Spleen (tissue), 11 donors: ENCODE measurements around the gene TPSD1. TPM values are rescaled to one million over a fixed set of nuclear protein-coding genes. Genes with fewer than 3 reads are reported as not detected.

Source experiments
- DNase-seq: peaks from one replicate; pipeline ENCODE4 v3.0.0-alpha.2; 2020
- H3K27ac ChIP-seq, 8 donors: fragments of 200-600 bp; sonication (generic) in 7 of 8; 1 replicate in 4 of 8; 2 replicates in 4 of 8; pipeline versions ENCODE4 v1.5.0 to v1.8.0; 2016 to 2021; ENCODE audit warnings: inconsistent platforms in 4 of 8, mild to moderate bottlenecking in 4 of 8, moderate library complexity in 1 of 8
- H3K27me3 ChIP-seq, 7 donors: fragments of 200-600 bp; sonication (generic) in 6 of 7; replicated peaks in 1 of 7; 1 replicate in 4 of 7; 2 replicates in 3 of 7; pipeline versions ENCODE4 v1.5.0 to v1.8.0; 2016 to 2021; ENCODE audit warnings: inconsistent platforms in 3 of 7, mild to moderate bottlenecking in 1 of 7
- H3K36me3 ChIP-seq, 6 donors: fragments of 200-600 bp; sonication (generic) in 5 of 6; 1 replicate in 4 of 6; 2 replicates in 2 of 6; pipeline versions ENCODE4 v1.5.0 to v1.8.0; 2016 to 2021; ENCODE audit warnings: inconsistent platforms in 2 of 6
- H3K4me1 ChIP-seq, 6 donors: fragments of 200-600 bp; sonication (generic) in 5 of 6; 1 replicate in 3 of 6; 2 replicates in 3 of 6; pipeline versions ENCODE4 v1.5.0 to v1.8.0; 2016 to 2021; ENCODE audit warnings: inconsistent platforms in 3 of 6
- H3K4me3 ChIP-seq, 8 donors: fragments of 200-600 bp; sonication (generic) in 7 of 8; 1 replicate in 4 of 8; 2 replicates in 4 of 8; pipeline versions ENCODE4 v1.5.0 to v1.8.0; 2016 to 2021; ENCODE audit warnings: inconsistent platforms in 4 of 8, mild to moderate bottlenecking in 4 of 8, moderate library complexity in 2 of 8
- H3K9me3 ChIP-seq, 8 donors: fragments of 200-600 bp; sonication (generic) in 7 of 8; 1 replicate in 4 of 8; 2 replicates in 4 of 8; pipeline versions ENCODE4 v1.5.0 to v1.8.0; 2016 to 2021; ENCODE audit warnings: inconsistent platforms in 4 of 8
- CTCF ChIP-seq, 11 experiments: fragments of 200-600 bp in 7 of 11; fragments of 450-650 bp in 4 of 11; sonication (generic) in 4 of 11; IDR thresholded peaks in 8 of 11; conservative IDR thresholded peaks in 3 of 11; 1 replicate in 7 of 11; 2 replicates in 4 of 11; pipeline versions ENCODE4 v1.4.0 to v1.8.0; 2016 to 2021; ENCODE audit warnings: antibody characterized with exemption in 11 of 11, inconsistent platforms in 4 of 11, mild to moderate bottlenecking in 1 of 11
- POLR2A ChIP-seq, 3 donors: fragments of 450-650 bp; IDR thresholded peaks; one replicate each; pipeline ENCODE4 v1.5.1; 2017; ENCODE audit warnings: antibody characterized with exemption in 3 of 3, mild to moderate bottlenecking in 1 of 3
- POLR2AphosphoS5 ChIP-seq, 3 donors: sonication (generic); formaldehyde crosslinking; IDR thresholded peaks; one replicate each; pipeline ENCODE4 v1.5.1; 2017; ENCODE audit warnings: antibody characterized with exemption in 3 of 3
- WGBS, 5 donors: extraction: QIAGEN DNeasy Blood & Tissue Kit in 3 of 5; methylation state at CpG; one replicate each; pipeline versions ENCODE4 v1.1.5 to v1.1.7; 2013 to 2018; 5-methylcytosine and 5-hydroxymethylcytosine counted together
- intact Hi-C: fragments of 100-400 bp; cut with DNase I; formaldehyde crosslinking; loops from one replicate; pipeline ENCODE4 v1.15.0; 2023; ENCODE audit warnings: low total_unique reads
- polyA plus RNA-seq, 3 donors: library from polyadenylated mRNA; stranded (reverse); fragments of 200-250 nt; gene quantifications; one replicate each; pipeline ENCODE4 v1.2.1, GENCODE V29; 2013
- total RNA-seq, 7 donors: library from RNA; depleted of rRNA in 3 of 7; stranded (reverse); fragments of >200 nt in 3 of 7; fragmentation: NEBNext Ultra II Directional in 4 of 7; extraction: Animal tissue kit (Norgen Biotek cat#: 25700) in 4 of 7; gene quantifications; one replicate each; pipeline versions ENCODE4 v1.1.0 to v1.2.1, GENCODE V29; 2016 to 2021
- donor health status: healthy with polysubstance abuse.
- donor health status: DM: no; HTN: no; CAD: no; lungs with moderate emphysema.
- donor health status: DM: no; HTN: no; CAD: no.
- donor health status: Bipolar disorder and iron deficiency.
- donor health status: healthy.
- donor health status: DM: no; HTN: no; CAD: no.
- donor health status: DM: yes; HTN: yes; CAD: no.

The TPSD1 gene
- total and polyA plus RNA-seq, 10 donors, result 0.11 to 0.76 TPM; not detected in 8

- Histone ChIP-seq H3K4me3 (peak overlapping the region; percentile 43 to 96 (median 70)), H3K9me3 (no peaks in the 10 kb centered on the region), H3K27ac (peak overlapping the region; percentile 96 to 99 (median 98)), H3K27me3 (no peaks in the 10 kb centered on the region), H3K4me1 (peaks cover 24 to 74% (median 63%) of the 10 kb centered on the region in 6 donors), H3K36me3 (peaks cover 0 to 19% (median 8%) of the 10 kb centered on the region in 6 donors)
- WGBS, 5 donors, result 4 to 9% (median 5%) methylated on average over 17 to 42 of the region's 43 CpGs
- DNase-seq, result no peak
- TF ChIP-seq CTCF (IDR thresholded peaks at IDR 0.05 in 8 of 11, conservative IDR thresholded peaks at IDR 0.05 in 3 of 11) (no peak), POLR2AphosphoS5 (IDR thresholded peaks at IDR 0.05) (no peak), POLR2A (IDR thresholded peaks at IDR 0.05) (no peak)
- intact Hi-C loops, result no loop called here
Observed at GRCh38 chr16:1308036-1308976, 52.4 kb downstream of the TPSD1 start.

Other genes starting within 250 kb of the TPSD1 start
- gene SSTR5, start 183.3 kb upstream of the TPSD1 start, total RNA-seq, result not detected
- not detected for gene SSTR5, start 183.3 kb upstream of the TPSD1 start, polyA plus RNA-seq
- not detected for gene C1QTNF8, start 159.8 kb upstream of the TPSD1 start, total RNA-seq
- gene C1QTNF8, start 159.8 kb upstream of the TPSD1 start, polyA plus RNA-seq, result not detected
- 1 to 10 TPM in 3 of 7 donors, under 1 TPM in 4; 0.33 to 2.1 (median 0.91) TPM for gene CACNA1H, start 103.0 kb upstream of the TPSD1 start, total RNA-seq
- gene CACNA1H, start 103.0 kb upstream of the TPSD1 start, polyA plus RNA-seq, result 1 to 10 TPM in 1 of 3 donors, under 1 TPM in 2; 0.35 to 1.1 (median 0.39) TPM
- under 1 TPM in 1 of 7 donors, not detected in 6; 0.46 TPM for gene TPSG1, start 30.8 kb upstream of the TPSD1 start, total RNA-seq
- gene TPSG1, start 30.8 kb upstream of the TPSD1 start, polyA plus RNA-seq, result not detected
- 1 to 10 TPM in 4 of 7 donors, not detected in 3; 1.1 to 8.2 (median 4.5) TPM for gene TPSB2, start 25.9 kb upstream of the TPSD1 start, total RNA-seq
- gene TPSB2, start 25.9 kb upstream of the TPSD1 start, polyA plus RNA-seq, result under 1 TPM in 2 of 3 donors, not detected in 1; 0.29 to 0.50 TPM
- 10 to 100 TPM in 2 of 7 donors, 1 to 10 TPM in 3, under 1 TPM in 1, not detected in 1; 0.60 to 17.9 (median 1.8) TPM for gene TPSAB1, start 15.4 kb upstream of the TPSD1 start, total RNA-seq
- gene TPSAB1, start 15.4 kb upstream of the TPSD1 start, polyA plus RNA-seq, result under 1 TPM; 0.26 to 0.65 (median 0.59) TPM
- gene UBE2I, start 53.6 kb downstream of the TPSD1 start, total RNA-seq, result 100 to 1,000 TPM; 101 to 142 (median 129) TPM
- gene UBE2I, start 53.6 kb downstream of the TPSD1 start, polyA plus RNA-seq, result 10 to 100 TPM; 78.1 to 94.9 (median 83.7) TPM
- gene BAIAP3, start 77.6 kb downstream of the TPSD1 start, total RNA-seq, result 10 to 100 TPM in 2 of 7 donors, 1 to 10 TPM in 5; 5.0 to 15.7 (median 6.7) TPM
- gene BAIAP3, start 77.6 kb downstream of the TPSD1 start, polyA plus RNA-seq, result 1 to 10 TPM; 2.7 to 7.3 (median 3.0) TPM
- 10 to 100 TPM; 31.1 to 73.1 (median 41.5) TPM for gene TSR3, start 95.8 kb downstream of the TPSD1 start, total RNA-seq
- 10 to 100 TPM; 38.0 to 65.9 (median 55.2) TPM for gene TSR3, start 95.8 kb downstream of the TPSD1 start, polyA plus RNA-seq
- gene GNPTG, start 95.9 kb downstream of the TPSD1 start, total RNA-seq, result 10 to 100 TPM; 60.4 to 80.6 (median 73.4) TPM
- 10 to 100 TPM; 55.6 to 62.8 (median 56.7) TPM for gene GNPTG, start 95.9 kb downstream of the TPSD1 start, polyA plus RNA-seq
- 10 to 100 TPM; 34.8 to 80.0 (median 51.6) TPM for gene UNKL, start 158.6 kb downstream of the TPSD1 start, total RNA-seq
- gene UNKL, start 158.6 kb downstream of the TPSD1 start, polyA plus RNA-seq, result 10 to 100 TPM in 1 of 3 donors, 1 to 10 TPM in 2; 6.6 to 17.1 (median 8.2) TPM
- 10 to 100 TPM in 6 of 7 donors, 1 to 10 TPM in 1; 7.9 to 13.5 (median 10.7) TPM for gene UQCC4, start 164.7 kb downstream of the TPSD1 start, total RNA-seq
- 10 to 100 TPM; 20.9 to 33.9 (median 23.4) TPM for gene UQCC4, start 164.7 kb downstream of the TPSD1 start, polyA plus RNA-seq
- 1 to 10 TPM in 1 of 7 donors, under 1 TPM in 1, not detected in 5; 0.73 to 1.3 TPM for gene PERCC1, start 175.0 kb downstream of the TPSD1 start, total RNA-seq
- gene PERCC1, start 175.0 kb downstream of the TPSD1 start, polyA plus RNA-seq, result under 1 TPM in 1 of 3 donors, not detected in 2; 0.11 TPM
- gene CCDC154, start 188.5 kb downstream of the TPSD1 start, total RNA-seq, result 1 to 10 TPM; 1.6 to 6.4 (median 3.8) TPM
- gene CCDC154, start 188.5 kb downstream of the TPSD1 start, polyA plus RNA-seq, result 10 to 100 TPM in 2 of 3 donors, 1 to 10 TPM in 1; 8.3 to 18.2 (median 10.8) TPM
- gene CLCN7, start 219.0 kb downstream of the TPSD1 start, total RNA-seq, result 100 to 1,000 TPM in 6 of 7 donors, 10 to 100 TPM in 1; 76.5 to 146 (median 127) TPM
- 100 to 1,000 TPM in 1 of 3 donors, 10 to 100 TPM in 2; 43.2 to 117 (median 59.6) TPM for gene CLCN7, start 219.0 kb downstream of the TPSD1 start, polyA plus RNA-seq
- under 1 TPM in 5 of 7 donors, not detected in 2; 0.23 to 0.85 (median 0.60) TPM for gene PTX4, start 232.9 kb downstream of the TPSD1 start, total RNA-seq
- gene PTX4, start 232.9 kb downstream of the TPSD1 start, polyA plus RNA-seq, result under 1 TPM in 2 of 3 donors, not detected in 1; 0.03 to 0.19 TPM
- gene TELO2, start 237.3 kb downstream of the TPSD1 start, total RNA-seq, result 10 to 100 TPM; 28.5 to 64.2 (median 44.0) TPM
- 100 to 1,000 TPM in 1 of 3 donors, 10 to 100 TPM in 2; 60.3 to 110 (median 83.5) TPM for gene TELO2, start 237.3 kb downstream of the TPSD1 start, polyA plus RNA-seq